Measurements from ENCODE around the gene DESI1. TPM values are rescaled to one million over a fixed set of nuclear protein-coding genes. Genes with fewer than 3 reads are reported as not detected.
"Not testable (repeated sequence)": the region's sequence is repeated elsewhere in the genome, so short reads cannot be mapped to it uniquely, and the experiment has no call there.

The DESI1 gene
- total RNA-seq, 4 donors from 2014 or later = 11.0 to 23.7 (median 20.5) TPM

DNA sequence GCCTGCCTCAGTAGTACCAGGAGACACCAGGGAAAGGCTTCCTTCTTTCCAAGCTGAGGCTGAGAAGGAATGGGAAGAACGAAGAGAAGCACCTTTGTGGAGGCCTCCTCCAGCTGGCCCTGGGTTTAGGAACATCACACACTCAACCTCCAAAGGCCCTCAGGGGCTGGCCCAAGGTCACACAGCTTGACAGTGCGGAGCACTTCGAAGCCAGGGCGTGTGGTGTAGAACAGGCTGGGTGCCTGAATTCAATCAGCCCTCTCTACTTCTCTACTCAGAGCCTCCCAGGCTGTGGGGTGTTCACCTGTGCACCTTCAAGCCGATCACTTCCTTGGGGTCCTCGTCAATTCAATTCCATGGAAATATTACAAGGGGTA is 60.8 kb downstream of the DESI1 start:
- no peak for DNase-seq
- no peak for ATAC-seq

DNA sequence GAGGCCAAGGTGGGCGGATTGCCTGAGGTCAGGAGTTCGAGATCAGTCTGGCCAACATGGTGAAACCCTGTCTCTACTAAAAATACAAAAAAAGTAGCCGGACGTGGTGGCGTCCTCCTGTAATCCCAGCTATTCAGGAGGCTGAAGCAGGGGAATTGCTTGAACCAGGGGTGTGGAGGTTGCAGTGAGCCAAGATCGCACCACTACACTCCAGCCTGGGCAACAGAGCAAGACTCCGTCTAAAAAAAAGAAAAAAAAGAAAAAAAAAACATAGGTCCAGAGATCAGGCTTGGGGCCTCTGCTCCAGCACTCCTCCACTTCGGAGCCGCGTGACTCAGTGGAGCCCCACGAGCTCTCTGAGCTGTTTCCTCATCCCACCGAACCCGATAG is 62.6 kb downstream of the DESI1 start:
- in situ Hi-C loops (cut with MboI; ENCODE audit: low sequenced_read_pairs in 4 of 4); intact Hi-C loops (cut with DNase I; ENCODE audit: low total_unique reads); H3K4me3 ChIP-seq; H3K9me3 ChIP-seq; H3K27ac ChIP-seq; DNase-seq; H3K36me3 ChIP-seq; H3K4me1 ChIP-seq; ATAC-seq: not testable (repeated sequence)
- peaks cover 2 to 14% (median 6%) of the 10 kb centered on the region in 3 donors for H3K27me3 ChIP-seq

More for the DNA sequence above, 60.8 kb downstream of the DESI1 start:
- intact Hi-C loops (cut with DNase I; ENCODE audit: low total_unique reads) = no loop called here
- Histone ChIP-seq H3K27me3 (peaks cover 2 to 14% (median 6%) of the 10 kb centered on the region in 3 donors), H3K9me3 (no peaks in the 10 kb centered on the region), H3K4me3 (no peak overlapping the region), H3K27ac (no peak overlapping the region), H3K36me3 (no peaks in the 10 kb centered on the region), H3K4me1 (no peaks in the 10 kb centered on the region)
- in situ Hi-C loops (cut with MboI; ENCODE audit: low sequenced_read_pairs in 4 of 4) = no loop called here
- no peak for TF ChIP-seq POLR2A (IDR thresholded peaks at IDR 0.05)
- TF ChIP-seq, protein P1, sequence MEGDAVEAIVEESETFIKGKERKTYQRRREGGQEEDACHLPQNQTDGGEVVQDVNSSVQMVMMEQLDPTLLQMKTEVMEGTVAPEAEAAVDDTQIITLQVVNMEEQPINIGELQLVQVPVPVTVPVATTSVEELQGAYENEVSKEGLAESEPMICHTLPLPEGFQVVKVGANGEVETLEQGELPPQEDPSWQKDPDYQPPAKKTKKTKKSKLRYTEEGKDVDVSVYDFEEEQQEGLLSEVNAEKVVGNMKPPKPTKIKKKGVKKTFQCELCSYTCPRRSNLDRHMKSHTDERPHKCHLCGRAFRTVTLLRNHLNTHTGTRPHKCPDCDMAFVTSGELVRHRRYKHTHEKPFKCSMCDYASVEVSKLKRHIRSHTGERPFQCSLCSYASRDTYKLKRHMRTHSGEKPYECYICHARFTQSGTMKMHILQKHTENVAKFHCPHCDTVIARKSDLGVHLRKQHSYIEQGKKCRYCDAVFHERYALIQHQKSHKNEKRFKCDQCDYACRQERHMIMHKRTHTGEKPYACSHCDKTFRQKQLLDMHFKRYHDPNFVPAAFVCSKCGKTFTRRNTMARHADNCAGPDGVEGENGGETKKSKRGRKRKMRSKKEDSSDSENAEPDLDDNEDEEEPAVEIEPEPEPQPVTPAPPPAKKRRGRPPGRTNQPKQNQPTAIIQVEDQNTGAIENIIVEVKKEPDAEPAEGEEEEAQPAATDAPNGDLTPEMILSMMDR (IDR thresholded peaks at IDR 0.05 in 4 of 5, conservative IDR thresholded peaks at IDR 0.05 in 1 of 5) = no peak

DNA sequence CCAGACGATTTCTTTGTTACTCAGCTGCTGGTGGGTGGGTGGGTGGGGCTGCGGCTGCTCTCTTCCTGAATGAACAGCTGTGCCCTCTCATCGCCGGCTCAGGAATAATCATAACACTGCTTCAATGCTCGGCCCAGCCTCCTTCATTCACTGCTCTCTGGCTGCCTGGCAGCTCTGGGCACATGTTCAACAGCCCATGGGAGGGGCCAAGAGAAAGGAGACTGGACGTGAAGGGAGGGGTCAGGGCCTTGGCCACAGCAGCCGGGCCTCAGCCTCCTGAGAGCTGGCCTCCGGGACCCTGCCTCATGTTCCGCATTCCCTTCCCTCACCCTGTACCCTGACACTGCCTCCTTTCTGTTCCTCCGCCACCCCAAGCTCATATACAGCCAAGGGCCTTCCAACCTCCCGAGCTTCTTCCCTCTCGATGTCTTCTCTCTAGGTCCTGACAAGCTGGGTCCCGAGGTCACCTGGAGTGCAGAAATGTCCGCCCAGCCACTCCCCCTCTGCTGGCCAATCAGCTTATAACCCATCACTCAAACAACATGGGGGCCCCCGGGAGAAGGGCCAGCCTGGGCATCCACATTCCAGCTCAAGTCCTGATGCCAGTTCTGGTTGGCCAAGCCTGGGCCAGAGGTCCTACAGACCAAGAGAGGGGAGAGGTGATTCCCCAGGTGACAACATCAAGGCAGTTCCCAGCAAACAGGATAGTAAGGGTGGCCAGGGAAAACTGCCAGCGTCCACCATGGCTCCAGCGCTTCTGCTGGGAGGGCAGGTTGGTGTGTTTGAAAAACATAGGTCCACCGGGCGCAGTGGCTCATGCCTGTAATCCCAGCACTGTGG is 63.2 kb downstream of the DESI1 start:
- intact Hi-C loops (cut with DNase I; ENCODE audit: low total_unique reads) = no loop called here
- DNase-seq = no peak
- peak in 1 of 2 donors; percentile 25 for ATAC-seq
- no peaks in the 10 kb centered on the region for H3K4me1 ChIP-seq
- in situ Hi-C loops (cut with MboI; ENCODE audit: low sequenced_read_pairs in 4 of 4) = no loop called here
- H3K4me3 ChIP-seq = no peak overlapping the region
- H3K9me3 ChIP-seq = no peaks in the 10 kb centered on the region
- no peak overlapping the region for H3K27ac ChIP-seq
- TF ChIP-seq, protein P1 (IDR thresholded peaks at IDR 0.05 in 4 of 5, conservative IDR thresholded peaks at IDR 0.05 in 1 of 5) = no peak
- TF ChIP-seq POLR2A (IDR thresholded peaks at IDR 0.05) = no peak
- H3K27me3 ChIP-seq = peaks cover 2 to 14% (median 6%) of the 10 kb centered on the region in 3 donors
- no peaks in the 10 kb centered on the region for H3K36me3 ChIP-seq

- in situ Hi-C loops (cut with MboI; ENCODE audit: low sequenced_read_pairs in 4 of 4) = no loop called here
Measured at GRCh38 chr22:41556561-41556960, 64.3 kb downstream of the DESI1 start.

DNA sequence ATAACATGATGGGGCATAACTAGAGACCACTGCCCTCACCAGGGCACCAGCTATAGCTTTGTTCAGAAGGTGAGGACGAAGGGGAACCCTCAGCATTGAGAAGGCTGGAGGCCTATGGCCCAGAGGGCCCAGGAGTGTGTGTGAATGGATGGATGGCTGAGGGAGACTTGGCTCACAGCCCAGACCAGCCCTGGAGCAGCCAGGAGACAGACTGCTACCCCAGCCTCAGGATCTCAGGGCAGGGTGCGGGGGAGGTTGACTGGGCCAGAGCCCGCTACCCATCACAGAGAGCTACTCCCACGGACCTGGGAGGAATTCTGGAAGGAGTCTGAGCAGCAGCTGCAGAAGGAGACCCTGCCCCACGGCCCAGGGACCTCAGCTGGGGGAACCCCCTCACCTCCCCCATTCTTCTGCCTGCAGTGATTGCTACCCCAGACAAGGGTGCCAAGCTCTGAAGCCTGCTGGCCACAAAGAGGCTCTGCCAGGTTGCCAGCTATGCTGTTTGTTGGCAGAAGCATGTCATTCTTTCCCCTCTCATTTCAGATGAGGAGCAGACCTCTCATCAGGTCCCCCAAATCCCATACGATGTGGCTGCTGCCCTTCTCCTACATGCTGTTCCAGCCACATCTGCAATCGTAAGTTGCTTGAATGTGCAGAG is 65.4 kb downstream of the DESI1 start:
- in situ Hi-C loops (cut with MboI; ENCODE audit: low sequenced_read_pairs in 4 of 4) = no loop called here
- ATAC-seq = no peak

More at GRCh38 chr22:41556561-41556960, 64.3 kb downstream of the DESI1 start:
- no peak overlapping the region for H3K4me3 ChIP-seq
- H3K9me3 ChIP-seq = no peaks in the 10 kb centered on the region
- TF ChIP-seq POLR2A (IDR thresholded peaks at IDR 0.05) = no peak
- TF ChIP-seq, protein P1 (IDR thresholded peaks at IDR 0.05 in 4 of 5, conservative IDR thresholded peaks at IDR 0.05 in 1 of 5) = no peak
- DNase-seq = no peak
- peaks cover 2 to 15% (median 6%) of the 10 kb centered on the region in 3 donors for H3K27me3 ChIP-seq
- no peaks in the 10 kb centered on the region for H3K4me1 ChIP-seq
- no peaks in the 10 kb centered on the region for H3K36me3 ChIP-seq
- ATAC-seq = no peak
- no peak overlapping the region for H3K27ac ChIP-seq
- intact Hi-C loops (cut with DNase I; ENCODE audit: low total_unique reads) = no loop called here

More for the DNA sequence above, 65.4 kb downstream of the DESI1 start:
- no peaks in the 10 kb centered on the region for H3K36me3 ChIP-seq
- no peak overlapping the region for H3K27ac ChIP-seq
- no peak for DNase-seq
- H3K4me3 ChIP-seq = no peak overlapping the region
- no peaks in the 10 kb centered on the region for H3K4me1 ChIP-seq
- intact Hi-C loops (cut with DNase I; ENCODE audit: low total_unique reads) = no loop called here
- no peaks in the 10 kb centered on the region for H3K9me3 ChIP-seq
- TF ChIP-seq POLR2A (IDR thresholded peaks at IDR 0.05) = no peak
- TF ChIP-seq, protein P1 (IDR thresholded peaks at IDR 0.05 in 4 of 5, conservative IDR thresholded peaks at IDR 0.05 in 1 of 5) = no peak
- peaks cover 2 to 16% (median 6%) of the 10 kb centered on the region in 3 donors for H3K27me3 ChIP-seq

All from gastrocnemius medialis (tissue), 4 donors.